Vagina (tissue), 2 donors: ENCODE results near the gene EDARADD. TPM values are rescaled to one million over a fixed set of nuclear protein-coding genes. Genes with fewer than 3 reads are reported as not detected.

Source experiments
- DNase-seq, 2 donors: peaks; one replicate each; pipeline ENCODE4 v3.0.0-alpha.2; 2017; ENCODE audit errors: extremely low spot score in 2 of 2
- H3K27ac ChIP-seq: fragments of 200-600 bp; sonication (generic); one replicate; pipeline ENCODE4 v1.5.1; 2019
- H3K27me3 ChIP-seq: fragments of 200-600 bp; sonication (generic); one replicate; pipeline ENCODE4 v1.5.1; 2019
- H3K36me3 ChIP-seq, 2 donors: fragments of 200-600 bp; sonication (generic); one replicate each; pipeline ENCODE4 v1.5.1; 2017 to 2019
- H3K4me1 ChIP-seq: fragments of 200-600 bp; sonication (generic); one replicate; pipeline ENCODE4 v1.5.1; 2019
- H3K4me3 ChIP-seq, 2 donors: fragments of 200-600 bp; sonication (generic); 1 replicate in 1 of 2; 2 replicates in 1 of 2; pipeline ENCODE4 v1.5.1; 2016 to 2019
- H3K9me3 ChIP-seq: fragments of 200-600 bp; sonication (generic); one replicate; pipeline ENCODE4 v1.5.1; 2019
- POLR2A ChIP-seq, 2 donors: fragments of 450-650 bp; IDR thresholded peaks; one replicate each; pipeline ENCODE4 v1.6.1; 2017; ENCODE audit warnings: antibody characterized with exemption in 2 of 2, mild to moderate bottlenecking in 2 of 2, moderate library complexity in 2 of 2
- POLR2AphosphoS5 ChIP-seq, 2 donors: sonication (generic); formaldehyde crosslinking; IDR thresholded peaks; one replicate each; pipeline ENCODE4 v1.9.0; 2017; ENCODE audit warnings: antibody characterized with exemption in 2 of 2, mild to moderate bottlenecking in 2 of 2, low read depth in 1 of 2; ENCODE audit not compliant: insufficient read depth in 1 of 2
- intact Hi-C: fragments of 100-400 bp; cut with DNase I; formaldehyde crosslinking; loops from one replicate; pipeline ENCODE4 v1.15.1; 2023
- total RNA-seq: library from RNA; depleted of rRNA; stranded (reverse); fragments of >200 nt; gene quantifications from one replicate; pipeline ENCODE4 v1.2.3, GENCODE V29; 2016
- TF ChIP-seq, protein P1 (sequence below), 3 experiments: fragments of 450-650 bp in 2 of 3; fragments of 200-600 bp in 1 of 3; sonication (generic) in 1 of 3; IDR thresholded peaks; one replicate each; pipeline ENCODE4 v1.5.1; 2017 to 2019; ENCODE audit warnings: antibody characterized with exemption in 3 of 3, mild to moderate bottlenecking in 2 of 3, moderate library complexity in 2 of 3

Gene EDARADD
- total RNA-seq, 1 donor from 2014 or later: 1.2 TPM

DNA sequence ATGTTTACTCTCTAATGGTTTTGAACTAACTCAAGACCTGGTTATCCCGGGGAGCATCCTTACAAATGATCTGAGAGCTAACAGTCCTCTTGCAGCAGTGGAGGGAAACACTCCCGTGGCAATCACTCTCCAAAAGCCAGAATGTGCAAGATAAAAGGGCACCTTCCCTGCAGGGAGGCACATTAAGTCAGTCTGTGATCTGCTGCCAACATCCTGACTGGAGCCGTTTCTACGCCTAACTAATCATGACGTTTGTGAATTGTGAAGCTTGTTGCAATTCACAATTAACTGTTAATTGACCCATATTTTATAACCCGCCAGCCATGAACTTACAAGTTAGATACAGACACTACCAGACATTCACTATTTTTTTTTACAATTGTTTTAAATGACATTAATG, 77.6 kb downstream of the EDARADD start:
- H3K27ac ChIP-seq: no peak overlapping the region
- no peaks in the 10 kb centered on the region for H3K9me3 ChIP-seq
- H3K4me1 ChIP-seq: peaks cover 11% of the 10 kb centered on the region
- no peak overlapping the region for H3K4me3 ChIP-seq
- intact Hi-C loops: no loop called here
- H3K27me3 ChIP-seq: no peaks in the 10 kb centered on the region
- no peaks in the 10 kb centered on the region for H3K36me3 ChIP-seq
- no peak for DNase-seq
- TF ChIP-seq, protein P1, sequence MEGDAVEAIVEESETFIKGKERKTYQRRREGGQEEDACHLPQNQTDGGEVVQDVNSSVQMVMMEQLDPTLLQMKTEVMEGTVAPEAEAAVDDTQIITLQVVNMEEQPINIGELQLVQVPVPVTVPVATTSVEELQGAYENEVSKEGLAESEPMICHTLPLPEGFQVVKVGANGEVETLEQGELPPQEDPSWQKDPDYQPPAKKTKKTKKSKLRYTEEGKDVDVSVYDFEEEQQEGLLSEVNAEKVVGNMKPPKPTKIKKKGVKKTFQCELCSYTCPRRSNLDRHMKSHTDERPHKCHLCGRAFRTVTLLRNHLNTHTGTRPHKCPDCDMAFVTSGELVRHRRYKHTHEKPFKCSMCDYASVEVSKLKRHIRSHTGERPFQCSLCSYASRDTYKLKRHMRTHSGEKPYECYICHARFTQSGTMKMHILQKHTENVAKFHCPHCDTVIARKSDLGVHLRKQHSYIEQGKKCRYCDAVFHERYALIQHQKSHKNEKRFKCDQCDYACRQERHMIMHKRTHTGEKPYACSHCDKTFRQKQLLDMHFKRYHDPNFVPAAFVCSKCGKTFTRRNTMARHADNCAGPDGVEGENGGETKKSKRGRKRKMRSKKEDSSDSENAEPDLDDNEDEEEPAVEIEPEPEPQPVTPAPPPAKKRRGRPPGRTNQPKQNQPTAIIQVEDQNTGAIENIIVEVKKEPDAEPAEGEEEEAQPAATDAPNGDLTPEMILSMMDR (IDR thresholded peaks at IDR 0.05): no peak
- TF ChIP-seq POLR2A (IDR thresholded peaks at IDR 0.05) (no peak), POLR2AphosphoS5 (IDR thresholded peaks at IDR 0.05; ENCODE audit: insufficient read depth in 1 of 2, low read depth in 1 of 2) (no peak)

DNA sequence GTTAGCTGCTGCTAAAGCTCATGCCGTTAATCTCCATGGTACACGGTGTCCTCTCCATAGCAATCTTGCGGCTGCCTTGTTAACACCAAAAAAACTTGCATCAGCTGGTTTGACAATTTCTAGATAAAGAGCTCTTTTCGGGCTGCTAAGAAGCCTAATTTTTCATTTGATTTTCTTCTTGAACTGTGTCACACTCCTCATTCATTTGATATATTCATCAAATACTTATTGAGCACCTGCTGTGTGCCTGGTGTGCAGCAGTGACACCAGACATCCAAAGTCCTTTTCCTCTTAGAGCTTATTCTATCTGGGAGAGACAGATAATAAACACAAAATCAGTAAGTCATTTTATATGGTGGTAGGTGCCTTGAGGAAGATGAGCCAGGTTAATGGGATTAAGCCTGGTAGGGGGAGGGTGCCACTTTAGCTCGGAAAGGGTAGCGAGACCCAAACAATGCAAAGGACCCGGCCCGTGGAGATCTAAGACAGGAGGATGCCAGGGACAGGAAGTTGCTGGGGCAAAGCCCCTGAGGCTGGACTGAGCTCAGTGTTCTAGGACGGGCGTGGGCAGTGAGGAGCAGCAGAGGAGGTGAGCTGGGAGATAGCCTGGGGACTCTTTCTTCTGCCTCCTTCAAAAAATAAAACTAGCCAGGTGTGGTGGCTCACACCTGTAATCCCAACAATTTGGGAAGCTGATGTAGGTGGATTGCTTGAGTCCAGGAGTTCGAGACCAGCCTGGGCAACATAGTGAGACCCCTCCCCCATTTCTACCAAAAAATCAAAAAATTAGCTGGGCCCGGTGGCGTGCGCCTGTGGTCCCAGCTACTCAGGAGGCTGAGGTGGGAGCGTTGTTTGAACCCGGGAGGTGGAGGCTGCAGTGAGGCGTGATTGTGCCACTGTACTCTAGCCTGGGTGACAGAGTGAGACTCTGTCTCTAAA, 79.0 kb downstream of the EDARADD start:
- no peaks in the 10 kb centered on the region for H3K27me3 ChIP-seq
- no peak overlapping the region for H3K27ac ChIP-seq
- H3K9me3 ChIP-seq: no peaks in the 10 kb centered on the region
- no peak for TF ChIP-seq POLR2AphosphoS5 (IDR thresholded peaks at IDR 0.05; ENCODE audit: insufficient read depth in 1 of 2, low read depth in 1 of 2)
- intact Hi-C loops: no loop called here
- no peak for DNase-seq
- H3K4me3 ChIP-seq: no peak overlapping the region
- H3K4me1 ChIP-seq: peaks cover 11% of the 10 kb centered on the region
- H3K36me3 ChIP-seq: no peaks in the 10 kb centered on the region

DNA sequence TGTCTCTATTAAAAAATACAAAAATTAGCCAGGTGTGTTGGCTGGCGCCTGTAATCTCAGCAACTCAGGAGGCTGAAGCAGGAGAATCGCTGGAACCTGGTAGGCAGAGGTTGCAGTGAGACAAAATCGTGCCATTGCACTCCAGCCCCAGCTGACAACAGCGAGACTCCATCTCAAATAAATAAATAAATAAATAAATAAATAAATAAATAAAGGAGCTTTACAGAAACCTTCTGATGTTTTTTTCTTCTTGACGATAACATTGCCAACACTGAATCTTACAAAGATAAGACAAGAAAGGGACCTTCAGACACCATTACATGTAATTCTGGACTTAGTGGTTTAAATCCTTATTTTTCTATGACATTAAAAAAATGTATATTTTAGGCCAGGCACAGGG, 81.9 kb downstream of the EDARADD start:
- TF ChIP-seq POLR2A (IDR thresholded peaks at IDR 0.05) (no peak), POLR2AphosphoS5 (IDR thresholded peaks at IDR 0.05; ENCODE audit: insufficient read depth in 1 of 2, low read depth in 1 of 2) (no peak)
- TF ChIP-seq, protein P1 (IDR thresholded peaks at IDR 0.05): no peak
- H3K4me3 ChIP-seq: no peak overlapping the region
- no peaks in the 10 kb centered on the region for H3K27me3 ChIP-seq
- no peak overlapping the region for H3K27ac ChIP-seq
- peaks cover 11% of the 10 kb centered on the region for H3K4me1 ChIP-seq
- intact Hi-C loops: no loop called here
- no peaks in the 10 kb centered on the region for H3K9me3 ChIP-seq
- DNase-seq: no peak
- no peaks in the 10 kb centered on the region for H3K36me3 ChIP-seq

DNA sequence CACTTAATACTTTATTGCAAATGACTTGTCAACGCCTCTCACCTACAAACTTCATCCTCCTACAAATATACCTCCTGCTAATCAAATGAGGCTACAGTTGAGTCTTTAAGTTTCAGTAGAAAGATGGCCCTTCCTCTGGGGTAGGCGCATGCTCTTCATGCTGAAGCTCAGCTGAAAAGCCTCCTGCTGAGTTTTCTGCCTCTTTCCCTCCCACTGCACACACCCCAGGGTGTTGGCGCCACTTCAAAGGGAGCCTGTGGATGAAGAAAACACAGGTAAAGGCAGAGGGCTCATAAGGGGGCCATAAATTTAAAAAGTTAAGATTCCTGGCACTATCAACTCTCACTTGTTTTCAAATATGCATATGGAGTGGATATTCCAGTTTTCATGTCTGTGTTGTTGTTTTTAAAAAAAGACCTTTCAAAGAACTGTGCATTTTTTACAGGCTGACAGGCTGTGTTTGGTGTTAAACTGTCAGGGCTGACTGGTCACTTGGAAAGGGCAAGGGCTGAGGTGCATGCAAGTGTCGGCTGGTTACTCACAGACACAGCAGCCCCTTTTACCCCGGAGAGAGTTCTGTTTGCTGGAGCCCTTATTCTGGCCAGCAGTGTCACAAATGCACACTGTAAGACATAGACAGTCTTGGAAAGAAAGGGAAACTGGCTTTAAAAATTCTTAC, 86.8 kb downstream of the EDARADD start:
- Histone ChIP-seq H3K36me3 (no peaks in the 10 kb centered on the region), H3K27ac (no peak overlapping the region), H3K4me1 (no peaks in the 10 kb centered on the region), H3K27me3 (no peaks in the 10 kb centered on the region), H3K4me3 (no peak overlapping the region), H3K9me3 (no peaks in the 10 kb centered on the region)
- DNase-seq: no peak
- TF ChIP-seq POLR2A (IDR thresholded peaks at IDR 0.05) (no peak), POLR2AphosphoS5 (IDR thresholded peaks at IDR 0.05; ENCODE audit: insufficient read depth in 1 of 2, low read depth in 1 of 2) (no peak)
- TF ChIP-seq, protein P1 (IDR thresholded peaks at IDR 0.05): no peak
- intact Hi-C loops: no loop called here

DNA sequence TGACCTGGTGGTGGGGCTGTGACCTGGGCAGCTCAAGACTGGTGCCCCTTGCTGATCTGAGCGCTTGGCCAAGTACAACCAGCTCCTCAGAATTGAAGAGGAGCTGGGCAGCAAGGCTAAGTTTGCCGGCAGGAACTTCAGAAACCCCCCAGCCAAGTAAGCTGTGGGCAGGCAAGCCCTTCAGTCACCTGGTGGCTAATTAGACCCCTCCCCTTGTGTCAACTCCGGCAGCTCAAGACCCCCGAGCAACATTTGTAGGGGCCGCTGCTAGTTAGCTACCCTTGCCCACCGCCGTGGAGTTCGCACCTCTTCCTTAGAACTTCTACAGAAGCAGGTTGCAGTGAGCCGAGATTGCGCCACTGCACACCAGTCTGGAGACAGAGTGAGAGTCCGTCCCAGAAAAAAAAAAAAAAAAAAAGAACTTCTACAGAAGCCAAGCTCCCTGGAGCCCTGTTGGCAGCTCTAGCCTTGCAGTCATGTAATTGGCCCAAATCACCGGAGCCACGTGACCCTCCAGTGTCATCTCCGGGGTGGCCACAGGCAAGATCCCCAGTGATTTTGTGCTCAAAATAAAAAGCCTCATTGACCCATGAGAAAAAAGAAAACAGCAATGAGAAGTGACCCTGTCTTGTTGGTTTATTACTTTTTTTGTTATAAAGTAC, 90.4 kb downstream of the EDARADD start:
- intact Hi-C loops: no loop called here
- Histone ChIP-seq H3K27ac (no peak overlapping the region), H3K4me3 (no peak overlapping the region), H3K4me1 (no peaks in the 10 kb centered on the region), H3K9me3 (no peaks in the 10 kb centered on the region), H3K36me3 (no peaks in the 10 kb centered on the region), H3K27me3 (no peaks in the 10 kb centered on the region)
- DNase-seq: no peak
- no peak for TF ChIP-seq POLR2A (IDR thresholded peaks at IDR 0.05)
- TF ChIP-seq POLR2AphosphoS5 (IDR thresholded peaks at IDR 0.05; ENCODE audit: insufficient read depth in 1 of 2, low read depth in 1 of 2): no peak
- TF ChIP-seq, protein P1 (IDR thresholded peaks at IDR 0.05): no peak
